MM.1S (cell line): ENCODE measurements around the gene RASGEF1C.

Experiments
- DNase-seq: peaks from one replicate; pipeline ENCODE4 v3.0.0-alpha.2; 2015
- H2AFZ ChIP-seq: fragments of 300-600 bp; sonication (generic); 2 replicates; pipeline ENCODE4 v1.6.0; 2016; ENCODE audit warnings: antibody characterized with exemption, low read length
- H3F3A ChIP-seq: fragments of 300-600 bp; sonication (generic); 2 replicates; pipeline ENCODE4 v1.6.1; 2016; ENCODE audit warnings: mild to moderate bottlenecking, antibody characterized with exemption, low read length, moderate library complexity, mixed read lengths; ENCODE audit not compliant: insufficient read depth
- H3K27ac ChIP-seq: fragments of 300-600 bp; sonication (generic); 2 replicates; pipeline ENCODE4 v1.5.1; 2016; ENCODE audit warnings: mild to moderate bottlenecking, low read length
- H3K27me3 ChIP-seq: fragments of 300-600 bp; sonication (generic); replicated peaks from 2 replicates; pipeline ENCODE4 v1.6.0; 2016; ENCODE audit warnings: low read length; ENCODE audit not compliant: insufficient read depth
- H3K36me3 ChIP-seq: fragments of 300-600 bp; sonication (generic); replicated peaks from 2 replicates; pipeline ENCODE4 v1.6.1; 2016; ENCODE audit warnings: mild to moderate bottlenecking, low read length, mixed read lengths; ENCODE audit not compliant: insufficient read depth
- H3K4me1 ChIP-seq: fragments of 300-600 bp; sonication (generic); 2 replicates; pipeline ENCODE4 v1.6.1; 2016; ENCODE audit warnings: low read length, mixed read lengths
- H3K4me2 ChIP-seq: fragments of 300-600 bp; sonication (generic); 2 replicates; pipeline ENCODE4 v1.6.0; 2016; ENCODE audit warnings: low read depth, low read length
- H3K4me3 ChIP-seq: fragments of 300-600 bp; sonication (generic); 2 replicates; pipeline ENCODE4 v1.5.1; 2016; ENCODE audit warnings: low read length, mixed read lengths
- H3K79me2 ChIP-seq: fragments of 300-600 bp; sonication (generic); 2 replicates; pipeline ENCODE4 v1.6.1; 2016; ENCODE audit warnings: mixed run types, low read length, mixed read lengths
- H3K9ac ChIP-seq: fragments of 300-600 bp; sonication (generic); 2 replicates; pipeline ENCODE4 v1.6.1; 2016; ENCODE audit warnings: low read length, mixed read lengths
- H3K9me2 ChIP-seq: fragments of 300-600 bp; sonication (generic); replicated peaks from 2 replicates; pipeline ENCODE4 v1.6.1; 2016; ENCODE audit warnings: mild to moderate bottlenecking, low read length, mixed read lengths; ENCODE audit not compliant: insufficient read depth
- H3K9me3 ChIP-seq: fragments of 300-600 bp; sonication (generic); replicated peaks from 2 replicates; pipeline ENCODE4 v1.6.1; 2016; ENCODE audit warnings: mild to moderate bottlenecking, low read length, mixed read lengths; ENCODE audit not compliant: insufficient read depth
- H4K20me1 ChIP-seq: fragments of 300-600 bp; sonication (generic); 2 replicates; pipeline ENCODE4 v1.6.1; 2016; ENCODE audit warnings: mild to moderate bottlenecking, low read length, moderate library complexity, mixed read lengths; ENCODE audit not compliant: insufficient read depth
- CTCF ChIP-seq: fragments of 300-600 bp; sonication (generic); IDR thresholded peaks from 2 replicates; pipeline ENCODE4 v1.5.1; 2016; ENCODE audit warnings: antibody characterized with exemption, low read length, mixed read lengths
- EZH2 ChIP-seq: fragments of 300-600 bp; sonication (generic); optimal IDR thresholded peaks from 2 replicates; pipeline ENCODE3; 2017; ENCODE audit warnings: low read depth, mild to moderate bottlenecking, antibody characterized with exemption, low read length, mixed read lengths
- EZH2phosphoT487 ChIP-seq: fragments of 300-600 bp; sonication (generic); IDR thresholded peaks from 2 replicates; pipeline ENCODE4 v1.6.1; 2018; ENCODE audit warnings: antibody characterized with exemption, low read length

RASGEF1C gene

DNA sequence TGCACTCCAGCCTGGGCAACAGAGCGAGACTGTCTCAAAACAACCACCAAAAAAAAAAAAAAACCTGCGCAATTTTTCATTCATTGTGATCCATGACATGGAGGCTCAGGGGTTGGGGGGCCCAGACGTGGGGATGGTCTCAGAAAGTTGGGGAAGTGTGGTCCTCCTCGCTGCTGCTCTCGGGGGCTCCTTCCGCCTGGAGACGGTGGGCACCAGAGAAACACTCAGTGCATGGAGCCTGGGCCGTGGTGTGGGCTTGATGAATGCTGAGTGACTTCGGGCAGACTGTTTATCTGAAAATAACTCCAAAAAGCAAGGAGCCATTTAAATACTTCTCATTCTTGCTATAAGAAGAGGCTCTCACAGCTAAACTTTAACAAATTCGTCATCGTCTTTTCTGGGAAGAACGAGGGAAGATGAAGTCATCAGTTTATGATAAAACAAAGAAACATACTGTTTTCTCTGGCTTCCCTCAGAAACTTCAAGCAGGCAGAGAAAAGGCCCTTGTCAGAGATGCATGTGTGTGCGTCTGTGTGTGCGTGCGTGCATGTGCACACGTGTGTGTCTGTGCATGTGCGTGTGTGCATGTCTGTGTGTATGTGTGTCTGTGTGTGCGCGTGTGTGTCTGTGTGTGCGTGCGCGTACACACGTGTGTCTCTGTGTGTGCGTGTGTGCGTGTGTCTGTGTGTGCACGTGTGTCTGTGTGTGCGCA lies 35.0 kb downstream of the RASGEF1C start:
- Histone ChIP-seq H3K27ac (no peak overlapping the region), H3F3A (no peaks in the 10 kb centered on the region), H3K9me2 (no peaks in the 10 kb centered on the region), H3K4me1 (no peaks in the 10 kb centered on the region), H2AFZ (no peak overlapping the region), H3K4me3 (no peak overlapping the region), H3K9me3 (no peaks in the 10 kb centered on the region), H3K36me3 (no peaks in the 10 kb centered on the region), H3K79me2 (no peaks in the 10 kb centered on the region), H3K4me2 (no peak overlapping the region), H3K27me3 (peaks cover 14% of the 10 kb centered on the region), H3K9ac (no peak overlapping the region), H4K20me1 (no peaks in the 10 kb centered on the region)
- no peak for DNase-seq
- TF ChIP-seq CTCF (no peak), EZH2 (no peak), EZH2phosphoT487 (no peak)

- no peaks in the 10 kb centered on the region for H4K20me1 ChIP-seq
- H3K79me2 ChIP-seq, result no peaks in the 10 kb centered on the region
- H3K9me2 ChIP-seq, result no peaks in the 10 kb centered on the region
- H3K4me3 ChIP-seq, result no peak overlapping the region
- H3K9me3 ChIP-seq, result no peaks in the 10 kb centered on the region
- H2AFZ ChIP-seq, result no peak overlapping the region
- no peak overlapping the region for H3K9ac ChIP-seq
- H3K4me1 ChIP-seq, result no peaks in the 10 kb centered on the region
- TF ChIP-seq EZH2, result no peak
- no peak for TF ChIP-seq EZH2phosphoT487
- TF ChIP-seq CTCF, result no peak
- no peak overlapping the region for H3K27ac ChIP-seq
- no peaks in the 10 kb centered on the region for H3F3A ChIP-seq
- no peaks in the 10 kb centered on the region for H3K36me3 ChIP-seq
- no peak overlapping the region for H3K4me2 ChIP-seq
- no peak for DNase-seq
- H3K27me3 ChIP-seq, result peaks cover 8% of the 10 kb centered on the region
Observed at GRCh38 chr5:180173198-180173544, 35.8 kb downstream of the RASGEF1C start.

GRCh38 chr5:180172447-180173197 lies 36.4 kb downstream of the RASGEF1C start:
- Histone ChIP-seq H3K36me3 (no peaks in the 10 kb centered on the region), H3K9me3 (no peaks in the 10 kb centered on the region), H3K4me1 (no peaks in the 10 kb centered on the region), H4K20me1 (no peaks in the 10 kb centered on the region), H3K9me2 (no peaks in the 10 kb centered on the region), H3K27ac (no peak overlapping the region), H3F3A (no peaks in the 10 kb centered on the region), H2AFZ (no peak overlapping the region), H3K4me3 (no peak overlapping the region), H3K4me2 (no peak overlapping the region), H3K79me2 (no peaks in the 10 kb centered on the region), H3K27me3 (peaks cover 8% of the 10 kb centered on the region), H3K9ac (no peak overlapping the region)
- TF ChIP-seq CTCF (no peak), EZH2 (no peak), EZH2phosphoT487 (no peak)
- DNase-seq, result no peak
